Neural cell (in vitro differentiated cells): ENCODE measurements around the gene CEP78. TPM values are rescaled to one million over a fixed set of nuclear protein-coding genes. Genes with fewer than 3 reads are reported as not detected.

ENCODE experiments used
- H2AFZ ChIP-seq: fragments of 200-600, 300-800 bp; sonication (generic), shearing (Covaris generic); 2 replicates; pipeline ENCODE4 v1.6.0; 2014; ENCODE audit warnings: low read depth, mild to moderate bottlenecking, antibody characterized with exemption, low read length, moderate library complexity
- H3F3A ChIP-seq: fragments of 200-600 bp; shearing (Covaris generic); 2 replicates; pipeline ENCODE4 v1.6.1; 2016; ENCODE audit warnings: mild to moderate bottlenecking, moderate library complexity, mixed read lengths, antibody characterized with exemption, low read length; ENCODE audit not compliant: insufficient read depth, poor library complexity, severe bottlenecking
- H3K27ac ChIP-seq: fragments of 200-600, 300-800 bp; sonication (generic), shearing (Covaris generic); 2 replicates; pipeline ENCODE4 v1.5.1; 2014; ENCODE audit warnings: mild to moderate bottlenecking, low read length, moderate library complexity
- H3K27me3 ChIP-seq: fragments of 300-800, 200-600 bp; sonication (generic), shearing (Covaris generic); 2 replicates; pipeline ENCODE4 v1.6.0; 2014; ENCODE audit warnings: mild to moderate bottlenecking, low read depth, low read length, moderate library complexity; ENCODE audit not compliant: insufficient read depth
- H3K36me3 ChIP-seq: fragments of 300-800, 200-600 bp; sonication (generic), shearing (Covaris generic); 2 replicates; pipeline ENCODE4 v1.5.1; 2014; ENCODE audit warnings: mild to moderate bottlenecking, antibody characterized with exemption, low read length, moderate library complexity; ENCODE audit not compliant: insufficient read depth
- H3K4me2 ChIP-seq: fragments of 300-800, 200-600 bp; sonication (generic), shearing (Covaris generic); 2 replicates; pipeline ENCODE4 v1.6.0; 2014; ENCODE audit warnings: mild to moderate bottlenecking, low read length
- H3K4me3 ChIP-seq: fragments of 300-800, 200-600 bp; sonication (generic), shearing (Covaris generic); 2 replicates; pipeline ENCODE4 v1.5.1; 2014; ENCODE audit warnings: mild to moderate bottlenecking, low read length, moderate library complexity
- H3K79me2 ChIP-seq: fragments of 200-600 bp; shearing (Covaris generic); replicated peaks from 2 replicates; pipeline ENCODE4 v1.6.0; 2014; ENCODE audit warnings: mild to moderate bottlenecking, low read length, moderate library complexity; ENCODE audit not compliant: insufficient read depth
- H3K9ac ChIP-seq: fragments of 300-800, 200-600 bp; sonication (generic), shearing (Covaris generic); 2 replicates; pipeline ENCODE4 v1.6.1; 2016; ENCODE audit warnings: mild to moderate bottlenecking, low read length, mixed read lengths
- H3K9me2 ChIP-seq: fragments of 200-600 bp; shearing (Covaris generic); 2 replicates; pipeline ENCODE4 v1.6.1; 2016; ENCODE audit warnings: mild to moderate bottlenecking, low read length, mixed read lengths; ENCODE audit not compliant: insufficient read depth
- H3K9me3 ChIP-seq: fragments of 200-600, 300-800 bp; sonication (generic), shearing (Covaris generic); 2 replicates; pipeline ENCODE4 v1.6.1; 2016; ENCODE audit warnings: mild to moderate bottlenecking, mixed run types, low read length, moderate library complexity, mixed read lengths
- H4K20me1 ChIP-seq: fragments of 200-600 bp; shearing (Covaris generic); 2 replicates; pipeline ENCODE4 v1.6.1; 2016; ENCODE audit warnings: mild to moderate bottlenecking, mixed run types; ENCODE audit not compliant: insufficient read depth
- EP300 ChIP-seq: fragments of 450-650 bp; conservative IDR thresholded peaks from 2 replicates; pipeline ENCODE4 v1.6.1; 2014; ENCODE audit warnings: antibody characterized with exemption, mild to moderate bottlenecking, moderate library complexity; ENCODE audit not compliant: poor library complexity, severe bottlenecking
- EZH2 ChIP-seq: fragments of 200-600, 300-800 bp; shearing (Covaris generic), sonication (generic); IDR thresholded peaks from 2 replicates; pipeline ENCODE4 v1.6.1; 2014; ENCODE audit warnings: antibody characterized with exemption, low read length, borderline replicate concordance, mild to moderate bottlenecking; ENCODE audit not compliant: insufficient read depth, poor library complexity, severe bottlenecking
- MXI1 ChIP-seq: fragments of 450-650 bp; conservative IDR thresholded peaks from 2 replicates; pipeline ENCODE4 v1.6.1; 2014; ENCODE audit warnings: antibody characterized with exemption, mild to moderate bottlenecking; ENCODE audit not compliant: poor library complexity, severe bottlenecking
- POLR2AphosphoS5 ChIP-seq: IDR thresholded peaks from 2 replicates; pipeline ENCODE4 v1.6.1; 2012
- RAD21 ChIP-seq: fragments of 450-650 bp; conservative IDR thresholded peaks from 2 replicates; pipeline ENCODE4 v1.6.1; 2014; ENCODE audit warnings: antibody characterized with exemption, mild to moderate bottlenecking, moderate library complexity
- SMC3 ChIP-seq: fragments of 450-650 bp; conservative IDR thresholded peaks from 2 replicates; pipeline ENCODE4 v1.6.1; 2014; ENCODE audit warnings: antibody characterized with exemption, mild to moderate bottlenecking, moderate library complexity; ENCODE audit not compliant: poor library complexity
- TAF1 ChIP-seq: IDR thresholded peaks from 2 replicates; pipeline ENCODE4 v1.6.1; 2012; ENCODE audit warnings: low read depth
- polyA plus RNA-seq: library from polyadenylated mRNA; depleted of rRNA; stranded (reverse); fragments of >200 nt; gene quantifications from 2 replicates; pipeline ENCODE4 v1.2.3, GENCODE V29; 2014
- TF ChIP-seq, protein P1 (sequence below): fragments of 450-650 bp; IDR thresholded peaks from 2 replicates; pipeline ENCODE4 v1.5.1; 2014; ENCODE audit warnings: antibody characterized with exemption, mild to moderate bottlenecking, moderate library complexity; ENCODE audit not compliant: poor library complexity, severe bottlenecking
- TF ChIP-seq, protein P2 (sequence below): IDR thresholded peaks from 2 replicates; pipeline ENCODE4 v1.6.1; 2012; ENCODE audit warnings: borderline replicate concordance

CEP78 gene
- polyA plus RNA-seq, 1 donor from 2014 or later = 57.8 TPM

DNA sequence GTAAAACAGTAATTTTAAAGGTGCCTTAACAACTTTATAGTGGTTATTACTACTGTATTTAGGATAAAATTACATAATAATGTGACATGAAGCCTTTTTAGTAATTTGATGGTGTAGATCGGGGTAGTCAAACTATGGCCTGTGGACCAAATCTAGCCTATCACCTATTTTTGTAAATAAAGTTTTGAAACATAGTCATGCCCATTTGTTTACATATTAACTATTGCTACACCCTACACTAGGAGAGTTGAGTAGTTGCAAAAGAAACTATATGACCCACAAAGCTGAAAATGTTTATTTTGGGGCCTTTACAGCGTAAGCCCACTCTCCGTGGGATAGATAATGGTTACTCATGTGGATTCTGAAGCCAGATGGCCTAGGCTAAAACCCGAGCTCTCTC, 6.2 kb downstream of the CEP78 start:
- Histone ChIP-seq H3K9ac (no peak overlapping the region), H3K79me2 (peaks cover 7% of the 10 kb centered on the region), H3K4me3 (no peak overlapping the region), H3K9me3 (no peaks in the 10 kb centered on the region), H3K27ac (no peak overlapping the region), H4K20me1 (no peaks in the 10 kb centered on the region), H3K36me3 (peaks cover 5% of the 10 kb centered on the region), H3K27me3 (no peaks in the 10 kb centered on the region), H3K4me2 (no peak overlapping the region), H3K9me2 (no peaks in the 10 kb centered on the region), H3F3A (no peaks in the 10 kb centered on the region), H2AFZ (no peak overlapping the region)
- TF ChIP-seq POLR2AphosphoS5 (no peak), RAD21 (no peak), EZH2 (no peak), TAF1 (no peak), EP300 (no peak)

DNA sequence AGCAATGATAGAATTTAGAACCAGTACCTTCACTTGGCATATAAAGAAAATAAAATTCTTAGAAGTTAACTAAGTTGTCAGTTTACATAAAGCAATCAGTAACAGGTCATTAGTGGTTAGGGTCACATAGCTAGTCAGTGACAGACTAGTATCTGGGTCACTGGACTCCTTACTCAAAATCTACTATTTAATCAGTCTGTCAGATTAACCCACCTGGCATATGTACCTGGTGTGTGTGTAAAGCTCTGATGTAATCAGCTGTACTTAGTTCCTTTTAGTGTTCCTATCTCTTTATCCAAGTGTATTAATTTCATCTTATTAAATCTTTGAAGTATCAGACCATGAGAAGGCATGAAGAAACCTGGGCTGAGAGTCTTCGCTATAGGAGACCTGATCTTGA, 7.3 kb downstream of the CEP78 start:
- H3F3A ChIP-seq = no peaks in the 10 kb centered on the region
- H3K9me3 ChIP-seq = no peaks in the 10 kb centered on the region
- H3K27me3 ChIP-seq = no peaks in the 10 kb centered on the region
- H3K79me2 ChIP-seq = no peaks in the 10 kb centered on the region
- H3K4me2 ChIP-seq = no peak overlapping the region
- H3K9ac ChIP-seq = no peak overlapping the region
- no peaks in the 10 kb centered on the region for H3K9me2 ChIP-seq
- no peak overlapping the region for H3K4me3 ChIP-seq
- no peaks in the 10 kb centered on the region for H4K20me1 ChIP-seq
- peaks cover 5% of the 10 kb centered on the region for H3K36me3 ChIP-seq
- H2AFZ ChIP-seq = no peak overlapping the region
- H3K27ac ChIP-seq = no peak overlapping the region
- TF ChIP-seq EZH2 (no peak), EP300 (no peak), TAF1 (no peak), MXI1 (no peak), RAD21 (no peak), POLR2AphosphoS5 (no peak), SMC3 (no peak)
- TF ChIP-seq, protein P1, sequence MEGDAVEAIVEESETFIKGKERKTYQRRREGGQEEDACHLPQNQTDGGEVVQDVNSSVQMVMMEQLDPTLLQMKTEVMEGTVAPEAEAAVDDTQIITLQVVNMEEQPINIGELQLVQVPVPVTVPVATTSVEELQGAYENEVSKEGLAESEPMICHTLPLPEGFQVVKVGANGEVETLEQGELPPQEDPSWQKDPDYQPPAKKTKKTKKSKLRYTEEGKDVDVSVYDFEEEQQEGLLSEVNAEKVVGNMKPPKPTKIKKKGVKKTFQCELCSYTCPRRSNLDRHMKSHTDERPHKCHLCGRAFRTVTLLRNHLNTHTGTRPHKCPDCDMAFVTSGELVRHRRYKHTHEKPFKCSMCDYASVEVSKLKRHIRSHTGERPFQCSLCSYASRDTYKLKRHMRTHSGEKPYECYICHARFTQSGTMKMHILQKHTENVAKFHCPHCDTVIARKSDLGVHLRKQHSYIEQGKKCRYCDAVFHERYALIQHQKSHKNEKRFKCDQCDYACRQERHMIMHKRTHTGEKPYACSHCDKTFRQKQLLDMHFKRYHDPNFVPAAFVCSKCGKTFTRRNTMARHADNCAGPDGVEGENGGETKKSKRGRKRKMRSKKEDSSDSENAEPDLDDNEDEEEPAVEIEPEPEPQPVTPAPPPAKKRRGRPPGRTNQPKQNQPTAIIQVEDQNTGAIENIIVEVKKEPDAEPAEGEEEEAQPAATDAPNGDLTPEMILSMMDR = no peak
- TF ChIP-seq, protein P2, sequence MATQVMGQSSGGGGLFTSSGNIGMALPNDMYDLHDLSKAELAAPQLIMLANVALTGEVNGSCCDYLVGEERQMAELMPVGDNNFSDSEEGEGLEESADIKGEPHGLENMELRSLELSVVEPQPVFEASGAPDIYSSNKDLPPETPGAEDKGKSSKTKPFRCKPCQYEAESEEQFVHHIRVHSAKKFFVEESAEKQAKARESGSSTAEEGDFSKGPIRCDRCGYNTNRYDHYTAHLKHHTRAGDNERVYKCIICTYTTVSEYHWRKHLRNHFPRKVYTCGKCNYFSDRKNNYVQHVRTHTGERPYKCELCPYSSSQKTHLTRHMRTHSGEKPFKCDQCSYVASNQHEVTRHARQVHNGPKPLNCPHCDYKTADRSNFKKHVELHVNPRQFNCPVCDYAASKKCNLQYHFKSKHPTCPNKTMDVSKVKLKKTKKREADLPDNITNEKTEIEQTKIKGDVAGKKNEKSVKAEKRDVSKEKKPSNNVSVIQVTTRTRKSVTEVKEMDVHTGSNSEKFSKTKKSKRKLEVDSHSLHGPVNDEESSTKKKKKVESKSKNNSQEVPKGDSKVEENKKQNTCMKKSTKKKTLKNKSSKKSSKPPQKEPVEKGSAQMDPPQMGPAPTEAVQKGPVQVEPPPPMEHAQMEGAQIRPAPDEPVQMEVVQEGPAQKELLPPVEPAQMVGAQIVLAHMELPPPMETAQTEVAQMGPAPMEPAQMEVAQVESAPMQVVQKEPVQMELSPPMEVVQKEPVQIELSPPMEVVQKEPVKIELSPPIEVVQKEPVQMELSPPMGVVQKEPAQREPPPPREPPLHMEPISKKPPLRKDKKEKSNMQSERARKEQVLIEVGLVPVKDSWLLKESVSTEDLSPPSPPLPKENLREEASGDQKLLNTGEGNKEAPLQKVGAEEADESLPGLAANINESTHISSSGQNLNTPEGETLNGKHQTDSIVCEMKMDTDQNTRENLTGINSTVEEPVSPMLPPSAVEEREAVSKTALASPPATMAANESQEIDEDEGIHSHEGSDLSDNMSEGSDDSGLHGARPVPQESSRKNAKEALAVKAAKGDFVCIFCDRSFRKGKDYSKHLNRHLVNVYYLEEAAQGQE = no peak

- no peak overlapping the region for H3K9ac ChIP-seq
- no peak overlapping the region for H3K27ac ChIP-seq
These were observed 9.5 kb downstream of the CEP78 start for GRCh38 chr9:78245401-78245800.

More at GRCh38 chr9:78245401-78245800, 9.5 kb downstream of the CEP78 start:
- no peak overlapping the region for H3K4me3 ChIP-seq
- H3K9me3 ChIP-seq = no peaks in the 10 kb centered on the region
- H3K27me3 ChIP-seq = no peaks in the 10 kb centered on the region
- no peak overlapping the region for H2AFZ ChIP-seq
- H4K20me1 ChIP-seq = no peaks in the 10 kb centered on the region
- no peaks in the 10 kb centered on the region for H3K9me2 ChIP-seq
- H3K36me3 ChIP-seq = peaks cover 14% of the 10 kb centered on the region
- TF ChIP-seq POLR2AphosphoS5 (no peak), EP300 (no peak), RAD21 (no peak), EZH2 (no peak), MXI1 (no peak), TAF1 (no peak), SMC3 (no peak)
- TF ChIP-seq, protein P1 = no peak
- TF ChIP-seq, protein P2 = no peak
- no peak overlapping the region for H3K4me2 ChIP-seq
- H3K79me2 ChIP-seq = no peaks in the 10 kb centered on the region
- H3F3A ChIP-seq = no peaks in the 10 kb centered on the region
